ENCODE data around the gene SNX9.

SNX9 gene

GRCh38 chr6:157976345-157977175 is 153.5 kb downstream of the SNX9 start:
- TF ChIP-seq CTCF (IDR thresholded peaks at IDR 0.05; ENCODE audit: extremely low read depth, insufficient read depth, missing control alignments), result no peak
- DNase-seq (ENCODE audit: low spot score), result no peak
- in situ Hi-C loops (cut with MboI; ENCODE audit: low pct_unique_long_range_greater_than_20kb, low sequenced_read_pairs, unreplicated experiment), result no loop called here

GRCh38 chr6:157977176-157977804 is 154.2 kb downstream of the SNX9 start:
- no peak for DNase-seq (ENCODE audit: low spot score)
- no peak for TF ChIP-seq CTCF (IDR thresholded peaks at IDR 0.05; ENCODE audit: extremely low read depth, insufficient read depth, missing control alignments)
- in situ Hi-C loops (cut with MboI; ENCODE audit: low pct_unique_long_range_greater_than_20kb, low sequenced_read_pairs, unreplicated experiment), result no loop called here

- TF ChIP-seq CTCF (IDR thresholded peaks at IDR 0.05; ENCODE audit: extremely low read depth, insufficient read depth, missing control alignments), result no peak
- no peak for DNase-seq (ENCODE audit: low spot score)
- in situ Hi-C loops (cut with MboI; ENCODE audit: low pct_unique_long_range_greater_than_20kb, low sequenced_read_pairs, unreplicated experiment), result no loop called here
Measured at GRCh38 chr6:157978021-157978783, 155.2 kb downstream of the SNX9 start.

GRCh38 chr6:157980288-157981131 is 157.5 kb downstream of the SNX9 start:
- in situ Hi-C loops (cut with MboI; ENCODE audit: low pct_unique_long_range_greater_than_20kb, low sequenced_read_pairs, unreplicated experiment), result no loop called here
- no peak for DNase-seq (ENCODE audit: low spot score)
- TF ChIP-seq CTCF (IDR thresholded peaks at IDR 0.05; ENCODE audit: extremely low read depth, insufficient read depth, missing control alignments), result no peak

- TF ChIP-seq CTCF (IDR thresholded peaks at IDR 0.05; ENCODE audit: extremely low read depth, insufficient read depth, missing control alignments), result no peak
- in situ Hi-C loops (cut with MboI; ENCODE audit: low pct_unique_long_range_greater_than_20kb, low sequenced_read_pairs, unreplicated experiment), result no loop called here
- DNase-seq (ENCODE audit: low spot score), result no peak
Measured at GRCh38 chr6:157981132-157981394, 158.0 kb downstream of the SNX9 start.

Data from GM13977 (cell line).